ENCODE results near the gene LBHD2.

- TF ChIP-seq EZH2phosphoT487 (conservative IDR thresholded peaks at IDR 0.05; ENCODE audit: low read length) (no peak), CTCF (IDR thresholded peaks at IDR 0.05; ENCODE audit: insufficient read depth, low read length, poor library complexity, severe bottlenecking) (no peak)
Observed at GRCh38 chr14:103131580-103131979, 47.6 kb downstream of the LBHD2 start.
